GM21825 (cell line): Measurements from ENCODE around the gene DENND10.
"Not testable (repeated sequence)": the region's sequence is repeated elsewhere in the genome, so short reads cannot be mapped to it uniquely, and the experiment has no call there.

Source experiments
- ATAC-seq: cut with Tn5 transposase; IDR thresholded peaks from one replicate; pipeline ENCODE4 v1.9.1; 2021; ENCODE audit warnings: mild to moderate bottlenecking, moderate library complexity; ENCODE audit not compliant: unreplicated experiment

The DENND10 gene

GRCh38 chr10:119165171-119166117, 61.5 kb downstream of the DENND10 start, which contains the start of gene SFXN4:
TSS of gene SFXN4 (minus strand) at chr10:119165714. CDS start at chr10:119165647, 67 bp downstream.
- ATAC-seq: peak; percentile 89

GRCh38 chr10:119166118-119166500, 62.2 kb downstream of the DENND10 start:
- no peak for ATAC-seq

DNA sequence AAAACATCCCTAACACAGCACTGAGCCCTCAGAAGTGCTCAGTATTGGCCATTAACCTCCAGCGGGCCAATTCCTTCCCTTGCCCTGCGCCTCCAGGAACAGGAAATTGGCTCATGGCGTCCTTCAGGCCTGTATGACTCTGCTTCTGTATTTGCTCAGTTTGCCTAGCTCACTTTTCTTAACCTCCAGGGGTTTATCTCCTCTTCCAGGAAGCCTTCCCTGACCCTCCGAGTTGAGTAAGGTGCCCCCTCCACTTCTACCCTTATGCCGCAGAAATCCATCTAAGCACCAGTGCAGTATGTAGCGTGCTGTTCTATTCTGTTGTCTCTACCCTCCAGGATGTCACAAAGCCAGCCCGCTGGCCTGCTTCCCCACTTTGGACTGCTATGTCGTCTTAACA, 62.7 kb downstream of the DENND10 start:
- ATAC-seq: no peak

DNA sequence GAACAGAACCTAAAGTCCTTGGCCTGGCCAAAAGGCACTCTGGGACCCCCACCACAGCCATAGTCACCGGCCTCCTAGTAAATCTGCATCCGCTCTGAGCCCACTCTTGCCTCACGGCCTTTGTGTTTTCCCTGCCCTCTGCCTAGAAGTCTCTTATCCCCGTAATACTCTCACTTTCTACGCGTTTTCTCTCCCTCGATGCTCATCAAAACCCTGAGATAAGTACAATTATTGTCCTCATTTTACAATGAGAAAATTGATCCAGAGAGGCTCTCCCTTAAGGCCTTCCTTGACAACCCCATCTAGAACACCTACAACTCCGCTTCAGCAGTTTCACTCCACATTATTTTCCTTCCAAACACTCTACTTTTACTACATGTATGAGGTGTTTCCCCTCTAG, 63.1 kb downstream of the DENND10 start:
- no peak for ATAC-seq

- ATAC-seq: no peak
Observed at GRCh38 chr10:119174109-119174508, 70.2 kb downstream of the DENND10 start.

GRCh38 chr10:119176166-119176565, 72.3 kb downstream of the DENND10 start:
- no peak for ATAC-seq

DNA sequence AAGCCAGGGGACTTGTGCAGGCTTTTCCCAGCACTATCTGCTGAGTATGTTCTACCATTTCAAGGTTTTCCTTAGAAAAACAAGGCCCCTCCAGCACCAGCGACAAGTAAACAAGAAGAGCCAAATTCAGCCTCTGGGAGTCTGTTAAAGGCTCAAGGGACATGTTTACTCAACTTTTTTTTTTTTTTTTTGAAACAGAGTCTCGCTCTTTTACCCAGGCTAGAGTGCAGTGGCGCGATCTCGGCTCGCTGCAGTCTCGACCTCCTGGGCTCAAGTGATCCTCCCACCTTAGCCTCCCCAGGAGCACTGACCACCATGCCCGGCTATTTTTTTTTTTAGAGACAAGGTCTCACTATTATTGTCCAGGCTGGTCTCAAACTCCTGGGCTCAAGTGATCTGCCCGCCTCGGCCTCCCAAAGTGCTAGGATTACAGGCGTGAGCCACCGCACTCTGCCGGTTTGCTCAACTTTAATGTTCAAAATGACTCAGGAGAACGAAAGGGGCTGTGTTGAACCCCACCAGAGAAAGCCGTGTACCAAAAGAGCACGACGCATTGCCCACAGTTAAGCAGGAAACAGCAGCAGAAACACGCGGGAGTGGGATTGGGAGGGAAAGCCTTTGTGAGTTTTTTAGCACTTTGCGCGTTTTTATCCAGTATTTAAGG, 73.9 kb downstream of the DENND10 start:
- peak; percentile 17 for ATAC-seq

- peak; percentile 95 for ATAC-seq
Observed at GRCh38 chr10:119178372-119179119, 74.6 kb downstream of the DENND10 start, which contains the start of gene PRDX3. TSS of gene PRDX3 (minus strand) at chr10:119178812. CDS start at chr10:119178790, 22 bp downstream.

- not testable (repeated sequence) for ATAC-seq
Observed at GRCh38 chr10:119180850-119181400, 77.0 kb downstream of the DENND10 start.

GRCh38 chr10:119183664-119184412, 79.9 kb downstream of the DENND10 start:
- ATAC-seq: no peak
